NCI-H2081 (cell line): ENCODE results near the gene SAC3D1.

Experiments used
- DNase-seq, 2 experiments: peaks; one replicate each; lab custom pipeline; 2025; lab: John Stamatoyannopoulos, UW

Gene SAC3D1

GRCh38 chr11:65087827-65088226 lies 46.8 kb downstream of the SAC3D1 start:
- DNase-seq = no peak

GRCh38 chr11:65089621-65090020 lies 48.6 kb downstream of the SAC3D1 start:
- DNase-seq = no peak

- DNase-seq = no peak
Observed at GRCh38 chr11:65090628-65091027, 49.6 kb downstream of the SAC3D1 start.
